ENCODE measurements around the gene TBXAS1.

DNA sequence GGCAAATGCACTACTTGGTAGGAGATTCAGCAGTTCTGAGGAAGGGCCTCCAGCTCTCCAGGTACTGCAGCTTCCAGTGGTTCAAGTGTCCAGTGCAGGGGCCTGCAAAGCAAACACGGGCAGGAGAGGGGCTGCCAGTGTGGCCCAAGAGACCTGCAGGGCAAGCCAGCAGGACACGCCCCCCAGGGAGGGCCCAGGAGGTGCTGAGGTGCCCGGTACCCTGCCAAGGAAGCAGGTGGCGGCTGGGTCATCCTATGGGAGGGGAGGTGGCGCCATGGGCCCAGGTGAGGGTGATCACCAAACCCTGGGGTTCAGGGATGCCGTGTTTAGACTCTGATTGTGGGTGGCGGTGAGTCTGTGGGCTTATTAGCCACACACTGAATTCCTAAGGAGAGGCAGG, 188.0 kb downstream of the TBXAS1 start:
- TF ChIP-seq, protein P1, sequence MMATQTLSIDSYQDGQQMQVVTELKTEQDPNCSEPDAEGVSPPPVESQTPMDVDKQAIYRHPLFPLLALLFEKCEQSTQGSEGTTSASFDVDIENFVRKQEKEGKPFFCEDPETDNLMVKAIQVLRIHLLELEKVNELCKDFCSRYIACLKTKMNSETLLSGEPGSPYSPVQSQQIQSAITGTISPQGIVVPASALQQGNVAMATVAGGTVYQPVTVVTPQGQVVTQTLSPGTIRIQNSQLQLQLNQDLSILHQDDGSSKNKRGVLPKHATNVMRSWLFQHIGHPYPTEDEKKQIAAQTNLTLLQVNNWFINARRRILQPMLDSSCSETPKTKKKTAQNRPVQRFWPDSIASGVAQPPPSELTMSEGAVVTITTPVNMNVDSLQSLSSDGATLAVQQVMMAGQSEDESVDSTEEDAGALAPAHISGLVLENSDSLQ (IDR thresholded peaks at IDR 0.05) = no peak
- TF ChIP-seq NFRKB (IDR thresholded peaks at IDR 0.05) (no peak), SUZ12 (IDR thresholded peaks at IDR 0.05) (no peak), ZNF384 (IDR thresholded peaks at IDR 0.05) (no peak), FOXK2 (IDR thresholded peaks at IDR 0.05) (no peak), ARNT (IDR thresholded peaks at IDR 0.05) (no peak), BHLHE40 (IDR thresholded peaks at IDR 0.05; ENCODE audit: borderline replicate concordance) (no peak), TARDBP (IDR thresholded peaks at IDR 0.05) (no peak), ELF4 (IDR thresholded peaks at IDR 0.05) (no peak), FOXM1 (IDR thresholded peaks at IDR 0.05; ENCODE audit: borderline replicate concordance) (no peak), SP1 (IDR thresholded peaks at IDR 0.05) (no peak), HDGF (IDR thresholded peaks at IDR 0.05; ENCODE audit: borderline replicate concordance) (no peak), FOXA1 (IDR thresholded peaks at IDR 0.05) (no peak)

All from HEK293T (cell line).